Measurements from ENCODE around the gene RBMS1.

RBMS1 gene

DNA sequence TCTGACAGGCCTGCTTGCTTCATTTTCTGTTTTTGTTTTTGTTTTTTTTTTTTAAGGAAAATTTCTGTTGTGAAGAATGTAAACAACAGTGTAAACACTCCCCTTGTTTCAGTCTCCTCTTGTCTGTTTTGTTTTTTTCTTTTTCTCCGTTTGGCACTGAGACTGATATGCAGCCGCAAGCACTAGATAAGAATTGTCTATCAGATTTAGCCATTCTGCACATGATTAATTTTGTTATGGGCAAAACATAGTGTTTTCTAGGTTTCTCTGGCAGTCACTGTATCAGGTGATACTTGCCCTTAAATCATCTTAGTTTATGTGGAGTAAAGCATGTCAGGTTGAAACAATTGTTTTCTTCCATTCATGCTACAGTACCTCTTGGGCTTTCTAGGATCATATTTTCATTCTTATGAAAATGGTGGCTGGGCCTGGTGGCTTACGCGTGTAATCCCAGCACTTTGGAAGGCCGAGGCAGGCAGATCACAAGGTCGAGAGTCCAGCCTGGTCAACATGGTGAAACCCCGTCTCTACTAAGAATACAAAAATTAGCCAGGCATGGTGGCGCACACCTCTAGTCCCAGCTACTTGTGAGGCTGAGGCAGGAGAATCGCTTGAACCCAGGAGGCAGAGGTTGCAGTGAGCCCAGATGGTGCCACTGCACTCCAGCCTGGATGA is 12.9 kb upstream of the RBMS1 start:
- FAIRE-seq: no peak
- DNase-seq (ENCODE audit: insufficient read length, low spot score): no peak
- TF ChIP-seq TAF1 (IDR thresholded peaks at IDR 0.05; ENCODE audit: low read depth, low read length): no peak
- TF ChIP-seq POLR2A (IDR thresholded peaks at IDR 0.05; ENCODE audit: low read depth, low read length): no peak
- TF ChIP-seq POU2F2 (IDR thresholded peaks at IDR 0.05; ENCODE audit: low read depth, low read length): no peak
- no peak for TF ChIP-seq PAX5 (IDR thresholded peaks at IDR 0.05; ENCODE audit: insufficient read depth, low read length, severe bottlenecking)
- no peak for TF ChIP-seq SPI1 (IDR thresholded peaks at IDR 0.05; ENCODE audit: low read depth, low read length)
- no peak for TF ChIP-seq POLR2AphosphoS5 (IDR thresholded peaks at IDR 0.05; ENCODE audit: low read depth, low read length)

GRCh38 chr2:160505256-160505655 is 11.6 kb upstream of the RBMS1 start:
- FAIRE-seq: no peak
- no peak for DNase-seq (ENCODE audit: insufficient read length, low spot score)
- TF ChIP-seq POU2F2 (IDR thresholded peaks at IDR 0.05; ENCODE audit: low read depth, low read length) (no peak), SPI1 (IDR thresholded peaks at IDR 0.05; ENCODE audit: low read depth, low read length) (no peak), PAX5 (IDR thresholded peaks at IDR 0.05; ENCODE audit: insufficient read depth, low read length, severe bottlenecking) (no peak), POLR2A (IDR thresholded peaks at IDR 0.05; ENCODE audit: low read depth, low read length) (no peak), POLR2AphosphoS5 (IDR thresholded peaks at IDR 0.05; ENCODE audit: low read depth, low read length) (no peak), TAF1 (IDR thresholded peaks at IDR 0.05; ENCODE audit: low read depth, low read length) (no peak)

GRCh38 chr2:160502478-160502877 is 8.9 kb upstream of the RBMS1 start:
- TF ChIP-seq SPI1 (IDR thresholded peaks at IDR 0.05; ENCODE audit: low read depth, low read length): no peak
- DNase-seq (ENCODE audit: insufficient read length, low spot score) (no peak), FAIRE-seq (no peak)

DNA sequence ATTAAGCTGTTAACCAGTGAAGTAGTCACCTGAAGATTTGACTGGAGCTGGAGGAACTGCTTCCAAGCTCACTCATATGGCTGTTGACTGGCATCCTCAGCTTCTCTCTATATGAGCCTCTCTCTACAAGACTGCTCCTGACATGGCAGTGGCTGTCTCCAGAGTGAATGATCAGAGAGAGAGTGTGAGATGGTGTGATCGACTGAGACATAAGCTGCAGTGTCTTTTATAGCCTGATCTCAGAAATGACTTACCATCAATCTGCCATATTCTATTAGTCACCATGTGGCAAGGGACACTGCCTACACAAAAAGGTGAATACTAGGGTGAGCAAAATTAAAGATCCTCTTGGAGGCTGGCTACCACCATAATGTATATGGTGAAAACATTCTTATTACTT is 7.8 kb upstream of the RBMS1 start:
- TF ChIP-seq POLR2A (IDR thresholded peaks at IDR 0.05; ENCODE audit: low read depth, low read length) (no peak), PAX5 (IDR thresholded peaks at IDR 0.05; ENCODE audit: insufficient read depth, low read length, severe bottlenecking) (no peak), SPI1 (IDR thresholded peaks at IDR 0.05; ENCODE audit: low read depth, low read length) (no peak), POLR2AphosphoS5 (IDR thresholded peaks at IDR 0.05; ENCODE audit: low read depth, low read length) (no peak), POU2F2 (IDR thresholded peaks at IDR 0.05; ENCODE audit: low read depth, low read length) (no peak), TAF1 (IDR thresholded peaks at IDR 0.05; ENCODE audit: low read depth, low read length) (no peak)
- FAIRE-seq (no peak), DNase-seq (ENCODE audit: insufficient read length, low spot score) (no peak)

DNA sequence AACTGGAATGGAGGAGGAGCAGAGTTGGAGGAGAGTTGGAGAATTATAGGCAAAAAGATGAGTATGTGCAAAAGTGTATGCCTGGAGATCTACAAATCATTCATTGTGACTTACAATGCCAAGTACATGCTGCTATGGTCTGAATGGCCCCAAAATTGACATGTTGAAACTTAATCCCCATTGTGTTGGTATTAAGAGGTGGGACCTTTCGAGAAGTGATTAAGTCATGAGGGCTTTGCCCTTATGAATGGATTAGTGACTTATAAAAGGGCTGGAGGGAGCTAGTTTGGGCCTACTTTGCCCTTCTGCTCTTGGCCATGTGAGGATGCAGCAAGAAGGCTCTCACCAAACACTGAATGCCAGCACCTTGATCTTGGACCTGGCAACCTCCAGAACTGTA is 6.3 kb upstream of the RBMS1 start:
- no peak for FAIRE-seq
- no peak for TF ChIP-seq POLR2A (IDR thresholded peaks at IDR 0.05; ENCODE audit: low read depth, low read length)
- DNase-seq (ENCODE audit: insufficient read length, low spot score): no peak

DNA sequence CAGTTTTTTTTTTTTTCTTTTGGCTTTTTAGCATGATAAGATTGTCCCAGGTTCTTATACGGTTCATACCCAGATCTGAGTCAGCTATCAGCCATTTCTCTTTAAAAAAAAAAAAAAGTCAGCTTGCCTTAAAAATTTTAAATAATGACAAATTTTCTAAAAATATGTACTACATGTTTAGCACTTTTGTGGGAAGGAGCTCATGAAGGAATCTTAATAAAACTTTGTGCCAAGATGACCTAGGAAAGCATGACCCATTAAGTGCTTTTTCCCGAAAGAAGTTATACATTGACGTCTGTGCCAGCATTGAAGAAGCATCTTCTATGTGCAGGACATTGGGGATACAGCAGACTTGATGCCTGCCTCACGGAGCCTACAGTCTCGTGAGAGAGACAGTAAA is 4.5 kb upstream of the RBMS1 start:
- TF ChIP-seq SPI1 (IDR thresholded peaks at IDR 0.05; ENCODE audit: low read depth, low read length) (no peak), POLR2A (IDR thresholded peaks at IDR 0.05; ENCODE audit: low read depth, low read length) (no peak), TAF1 (IDR thresholded peaks at IDR 0.05; ENCODE audit: low read depth, low read length) (no peak), PAX5 (IDR thresholded peaks at IDR 0.05; ENCODE audit: insufficient read depth, low read length, severe bottlenecking) (no peak), POLR2AphosphoS5 (IDR thresholded peaks at IDR 0.05; ENCODE audit: low read depth, low read length) (no peak), POU2F2 (IDR thresholded peaks at IDR 0.05; ENCODE audit: low read depth, low read length) (no peak)
- FAIRE-seq (no peak), DNase-seq (ENCODE audit: insufficient read length, low spot score) (no peak)

GRCh38 chr2:160494201-160494644 is 616 bp upstream of the RBMS1 start:
- FAIRE-seq (no peak), DNase-seq (ENCODE audit: insufficient read length, low spot score) (no peak)
- TF ChIP-seq POU2F2 (IDR thresholded peaks at IDR 0.05; ENCODE audit: low read depth, low read length) (no peak), PAX5 (IDR thresholded peaks at IDR 0.05; ENCODE audit: insufficient read depth, low read length, severe bottlenecking) (no peak), TAF1 (IDR thresholded peaks at IDR 0.05; ENCODE audit: low read depth, low read length) (no peak), POLR2AphosphoS5 (IDR thresholded peaks at IDR 0.05; ENCODE audit: low read depth, low read length) (no peak), SPI1 (IDR thresholded peaks at IDR 0.05; ENCODE audit: low read depth, low read length) (no peak), POLR2A (IDR thresholded peaks at IDR 0.05; ENCODE audit: low read depth, low read length) (no peak)

- no peak for FAIRE-seq
- peak; percentile 12 for DNase-seq (ENCODE audit: insufficient read length, low spot score)
- TF ChIP-seq PAX5 (IDR thresholded peaks at IDR 0.05; ENCODE audit: insufficient read depth, low read length, severe bottlenecking) (no peak), SPI1 (IDR thresholded peaks at IDR 0.05; ENCODE audit: low read depth, low read length) (no peak), TAF1 (IDR thresholded peaks at IDR 0.05; ENCODE audit: low read depth, low read length) (no peak), POLR2AphosphoS5 (IDR thresholded peaks at IDR 0.05; ENCODE audit: low read depth, low read length) (no peak), POU2F2 (IDR thresholded peaks at IDR 0.05; ENCODE audit: low read depth, low read length) (no peak), POLR2A (IDR thresholded peaks at IDR 0.05; ENCODE audit: low read depth, low read length) (no peak)
These were observed 993 bp downstream of the RBMS1 start for GRCh38 chr2:160492401-160493226.

- FAIRE-seq (no peak), DNase-seq (ENCODE audit: insufficient read length, low spot score) (no peak)
- TF ChIP-seq POU2F2 (IDR thresholded peaks at IDR 0.05; ENCODE audit: low read depth, low read length) (no peak), PAX5 (IDR thresholded peaks at IDR 0.05; ENCODE audit: insufficient read depth, low read length, severe bottlenecking) (no peak), SPI1 (IDR thresholded peaks at IDR 0.05; ENCODE audit: low read depth, low read length) (no peak), POLR2AphosphoS5 (IDR thresholded peaks at IDR 0.05; ENCODE audit: low read depth, low read length) (no peak), POLR2A (IDR thresholded peaks at IDR 0.05; ENCODE audit: low read depth, low read length) (no peak), TAF1 (IDR thresholded peaks at IDR 0.05; ENCODE audit: low read depth, low read length) (no peak)
These were observed 1.7 kb downstream of the RBMS1 start for GRCh38 chr2:160491911-160492371.

Data from GM12891 (cell line).